Activated CD8-positive, alpha-beta T cell treated with anti-CD3 and anti-CD28 coated beads for 36 hours (primary cell): ENCODE measurements around the gene RBM8A. TPM values are rescaled to one million over a fixed set of nuclear protein-coding genes. Genes with fewer than 3 reads are reported as not detected.

Source experiments
- ATAC-seq: fragments of 200-7000 bp; cut with Tn5 transposase; one replicate; pipeline ENCODE4 v1.10.0; 2021; ENCODE audit warnings: mild to moderate bottlenecking, moderate library complexity
- CTCF ChIA-PET: fragments of 350-600 bp; sonication (Branson Sonifier 250); formaldehyde crosslinking; loops from one replicate; lab custom pipeline; 2021; ENCODE audit warnings: antibody characterized with exemption; lab: Charles Lee
- POLR2A ChIA-PET: fragments of 350-600 bp; sonication (Branson Sonifier 250); formaldehyde crosslinking; loops from one replicate; lab custom pipeline; 2021; ENCODE audit warnings: antibody characterized with exemption; lab: Charles Lee
- DNase-seq: peaks from one replicate; pipeline ENCODE4 v3.0.0-alpha.2; 2020
- H3K27ac Mint-ChIP-seq: one replicate; pipeline ENCODE4 v1.8.0; 2021; ENCODE audit warnings: mild to moderate bottlenecking, mixed read lengths
- H3K27me3 Mint-ChIP-seq: one replicate; pipeline ENCODE4 v1.8.0; 2021; ENCODE audit warnings: mixed read lengths
- H3K36me3 Mint-ChIP-seq: one replicate; pipeline ENCODE4 v1.8.0; 2021; ENCODE audit warnings: low read depth, mixed read lengths
- H3K4me1 Mint-ChIP-seq: one replicate; pipeline ENCODE4 v1.8.0; 2021; ENCODE audit warnings: low read depth, mixed read lengths
- H3K4me3 Mint-ChIP-seq: one replicate; pipeline ENCODE4 v1.8.0; 2021; ENCODE audit warnings: mild to moderate bottlenecking, moderate library complexity, mixed read lengths
- H3K9me3 Mint-ChIP-seq: one replicate; pipeline ENCODE4 v1.8.0; 2021; ENCODE audit warnings: mixed read lengths
- CTCF ChIP-seq: fragments of 200-600 bp; IDR thresholded peaks from one replicate; pipeline ENCODE4 v1.8.0; 2022; ENCODE audit warnings: antibody characterized with exemption, mild to moderate bottlenecking
- intact Hi-C: fragments of 100-400 bp; cut with micrococcal nuclease; formaldehyde crosslinking; loops from one replicate; pipeline ENCODE4 v1.10.0; 2022
- total RNA-seq, 2 experiments: library from RNA; stranded (reverse); gene quantifications; one replicate each; pipeline ENCODE4 v1.2.3, GENCODE V29; 2021

RBM8A gene
- total RNA-seq, 2 experiments from 2014 or later: 261 to 269 TPM

- CTCF ChIA-PET: interaction anchor here (6.9 to 10.2 kb wide), 2 partner anchors 14 to 31 kb away, joined by 43 to 91 read pairs; partner anchors contain the start of gene NUDT17
- Mint-ChIP-seq H3K4me3 (no peak overlapping the region), H3K36me3 (no peaks in the 10 kb centered on the region), H3K4me1 (no peaks in the 10 kb centered on the region), H3K9me3 (no peaks in the 10 kb centered on the region), H3K27me3 (peaks cover 7% of the 10 kb centered on the region), H3K27ac (no peak overlapping the region)
- DNase-seq (no peak), ATAC-seq (no peak)
- TF ChIP-seq CTCF: no peak
- POLR2A ChIA-PET: interaction anchor here (0.5 kb wide), 1 partner anchor 68 kb away, joined by 3 read pairs; no protein-coding TSS in a partner anchor
- intact Hi-C loops: no loop called here
These were observed 49.3 kb downstream of the RBM8A start for GRCh38 chr1:145877923-145878486.

GRCh38 chr1:145874646-145875045, 52.6 kb downstream of the RBM8A start:
- peaks cover 13% of the 10 kb centered on the region for H3K4me1 Mint-ChIP-seq
- CTCF ChIA-PET: interaction anchor here (0.6 to 5.7 kb wide), 3 partner anchors 9 to 29 kb away, joined by 3 to 43 read pairs (median 6); partner anchors contain the start of gene NUDT17
- ATAC-seq (no peak), DNase-seq (no peak)
- H3K27ac Mint-ChIP-seq: no peak overlapping the region
- POLR2A ChIA-PET: interaction anchor here (1.4 kb wide), 1 partner anchor 15 kb away, joined by 5 read pairs; no protein-coding TSS in a partner anchor
- TF ChIP-seq CTCF: no peak
- no peaks in the 10 kb centered on the region for H3K36me3 Mint-ChIP-seq
- intact Hi-C loops: no loop called here
- no peaks in the 10 kb centered on the region for H3K9me3 Mint-ChIP-seq
- H3K27me3 Mint-ChIP-seq: peaks cover 8% of the 10 kb centered on the region
- no peak overlapping the region for H3K4me3 Mint-ChIP-seq

- ATAC-seq: peak; percentile 81
- intact Hi-C loops: no loop called here
- H3K4me1 Mint-ChIP-seq: peaks cover 13% of the 10 kb centered on the region
- ChIA-PET CTCF (interaction anchor here (0.7 to 5.7 kb wide), 16 partner anchors 9 to 137 kb away, joined by 3 to 43 read pairs (median 5); partner anchors contain the start of genes ANKRD35, ITGA10, NUDT17 and PIAS3), POLR2A (interaction anchor here (0.6 to 2.0 kb wide), 14 partner anchors 9 to 73 kb away, joined by 3 to 9 read pairs (median 3); partner anchors contain the start of genes ANKRD35, ITGA10, PEX11B and PIAS3)
- peak overlapping the region; percentile 27 for H3K27ac Mint-ChIP-seq
- peak overlapping the region; percentile 75 for H3K4me3 Mint-ChIP-seq
- no peaks in the 10 kb centered on the region for H3K9me3 Mint-ChIP-seq
- no peaks in the 10 kb centered on the region for H3K36me3 Mint-ChIP-seq
- peaks cover 8% of the 10 kb centered on the region for H3K27me3 Mint-ChIP-seq
- DNase-seq: peak; percentile 47
- TF ChIP-seq CTCF: no peak
These were observed 55.0 kb downstream of the RBM8A start for GRCh38 chr1:145871994-145872924.

Other genes with a start within 250 kb of the RBM8A start
- not detected for gene PDZK1, start 220.1 kb downstream of the RBM8A start, total RNA-seq
- gene CD160, start 208.0 kb downstream of the RBM8A start, total RNA-seq: 10 to 100 TPM; 13.6 to 16.9 TPM
- gene RNF115, start 103.4 kb downstream of the RBM8A start, total RNA-seq: 10 to 100 TPM; 12.6 to 13.1 TPM
- gene POLR3C, start 103.3 kb downstream of the RBM8A start, total RNA-seq: 10 to 100 TPM; 38.2 to 39.4 TPM
- 1 to 10 TPM; 3.0 to 3.3 TPM for gene NUDT17, start 81.9 kb downstream of the RBM8A start, total RNA-seq
- gene PIAS3, start 68.4 kb downstream of the RBM8A start, total RNA-seq: 10 to 100 TPM; 17.9 to 18.9 TPM
- gene ANKRD35, start 41.6 kb downstream of the RBM8A start, total RNA-seq: under 1 TPM; 0.54 to 0.59 TPM
- 1 to 10 TPM; 1.3 to 1.4 TPM for gene ITGA10, start 17.4 kb downstream of the RBM8A start, total RNA-seq
- 10 to 100 TPM; 25.8 to 26.3 TPM for gene PEX11B, start 8.8 kb downstream of the RBM8A start, total RNA-seq
- gene LIX1L, start 30.5 kb upstream of the RBM8A start, total RNA-seq: 10 to 100 TPM; 41.5 to 43.6 TPM
- 1 to 10 TPM; 6.6 to 7.7 TPM for gene ANKRD34A, start 37.1 kb upstream of the RBM8A start, total RNA-seq
- gene POLR3GL, start 37.2 kb upstream of the RBM8A start, total RNA-seq: 10 to 100 TPM; 22.3 to 23.3 TPM
- gene TXNIP, start 69.1 kb upstream of the RBM8A start, total RNA-seq: 100 to 1,000 TPM; 130 to 134 TPM
- not detected for gene HJV, start 94.3 kb upstream of the RBM8A start, total RNA-seq
- gene NBPF10, start 217.3 kb upstream of the RBM8A start, total RNA-seq: 1 to 10 TPM; 1.5 to 1.6 TPM